Gastroesophageal sphincter (tissue), 4 donors: Measurements from ENCODE around the gene CABLES2. TPM values are rescaled to one million over a fixed set of nuclear protein-coding genes. Genes with fewer than 3 reads are reported as not detected.
A peak's percentile ranks its signal among the peaks of the same experiment; 100 is the strongest.

Experiments
- ATAC-seq: fragments of 150-250 bp; one replicate; pipeline ENCODE4 v1.9.1; 2016; ENCODE audit warnings: mild to moderate bottlenecking, moderate library complexity
- H3K27ac ChIP-seq, 4 donors: fragments of 200-600 bp; sonication (generic) in 3 of 4; 1 replicate in 3 of 4; 2 replicates in 1 of 4; pipeline ENCODE4 v1.5.1; 2016 to 2019
- H3K27me3 ChIP-seq: fragments of 200-600 bp; sonication (generic); one replicate; pipeline ENCODE4 v1.5.1; 2019
- H3K36me3 ChIP-seq, 2 donors: fragments of 200-600 bp; sonication (generic); one replicate each; pipeline ENCODE4 v1.5.1; 2019; ENCODE audit warnings: control low read depth in 1 of 2
- H3K4me1 ChIP-seq, 3 donors: fragments of 200-600 bp; sonication (generic); 1 replicate in 2 of 3; 2 replicates in 1 of 3; pipeline ENCODE4 v1.5.1; 2016 to 2019; ENCODE audit warnings: control low read depth in 2 of 3
- H3K4me3 ChIP-seq, 2 donors: fragments of 200-600 bp; sonication (generic); one replicate each; pipeline ENCODE4 v1.5.1; 2019; ENCODE audit warnings: mild to moderate bottlenecking in 1 of 2, moderate library complexity in 1 of 2
- H3K9me3 ChIP-seq, 3 donors: fragments of 200-600 bp; sonication (generic); one replicate each; pipeline ENCODE4 v1.5.1; 2017 to 2019; ENCODE audit warnings: control low read depth in 2 of 3
- EP300 ChIP-seq: sonication (generic); formaldehyde crosslinking; IDR thresholded peaks from one replicate; pipeline ENCODE4 v1.6.1; 2017; ENCODE audit warnings: antibody characterized with exemption, mild to moderate bottlenecking
- POLR2A ChIP-seq, 2 donors: fragments of 450-650 bp; IDR thresholded peaks; one replicate each; pipeline ENCODE4 v1.6.1; 2017; ENCODE audit warnings: antibody characterized with exemption in 2 of 2, mild to moderate bottlenecking in 2 of 2, moderate library complexity in 1 of 2
- POLR2AphosphoS5 ChIP-seq: sonication (generic); formaldehyde crosslinking; IDR thresholded peaks from one replicate; pipeline ENCODE4 v1.6.1; 2017; ENCODE audit warnings: antibody characterized with exemption
- WGBS, 2 donors: methylation state at CpG; one replicate each; pipeline ENCODE4 v1.1.5; 2018; ENCODE audit warnings: low coverage in 1 of 2; 5-methylcytosine and 5-hydroxymethylcytosine counted together
- total RNA-seq, 4 donors: library from RNA; depleted of rRNA; stranded (reverse); fragments of >200 nt; gene quantifications; one replicate each; pipeline ENCODE4 v1.1.0, GENCODE V29; 2016
- TF ChIP-seq, protein P1 (sequence below), 4 experiments: fragments of 200-600 bp in 2 of 4; fragments of 450-650 bp in 2 of 4; sonication (generic) in 1 of 4; IDR thresholded peaks; one replicate each; pipeline ENCODE4 v1.5.1; 2017 to 2019; ENCODE audit warnings: antibody characterized with exemption in 4 of 4, mild to moderate bottlenecking in 2 of 4, moderate library complexity in 2 of 4

CABLES2 gene
- total RNA-seq, 4 donors from 2014 or later, result 2.7 to 9.8 (median 3.8) TPM

GRCh38 chr20:62368392-62368975 lies 38.6 kb downstream of the CABLES2 start:
- Histone ChIP-seq H3K9me3 (no peaks in the 10 kb centered on the region), H3K36me3 (no peaks in the 10 kb centered on the region), H3K27me3 (peaks cover 8% of the 10 kb centered on the region), H3K27ac (peak overlapping the region; percentile 84 to 97 (median 92)), H3K4me1 (peaks cover 9 to 92% (median 55%) of the 10 kb centered on the region in 3 donors), H3K4me3 (peak overlapping the region in 1 of 2 donors; percentile 93)
- WGBS, 2 donors, result 0% methylated on average over 5 of the region's 15 CpGs; no CpG with 5 or more reads in 1 of the 2 donors
- no peak for ATAC-seq
- TF ChIP-seq POLR2A (IDR thresholded peaks at IDR 0.05), result no peak
- TF ChIP-seq EP300, result no peak
- TF ChIP-seq, protein P1, sequence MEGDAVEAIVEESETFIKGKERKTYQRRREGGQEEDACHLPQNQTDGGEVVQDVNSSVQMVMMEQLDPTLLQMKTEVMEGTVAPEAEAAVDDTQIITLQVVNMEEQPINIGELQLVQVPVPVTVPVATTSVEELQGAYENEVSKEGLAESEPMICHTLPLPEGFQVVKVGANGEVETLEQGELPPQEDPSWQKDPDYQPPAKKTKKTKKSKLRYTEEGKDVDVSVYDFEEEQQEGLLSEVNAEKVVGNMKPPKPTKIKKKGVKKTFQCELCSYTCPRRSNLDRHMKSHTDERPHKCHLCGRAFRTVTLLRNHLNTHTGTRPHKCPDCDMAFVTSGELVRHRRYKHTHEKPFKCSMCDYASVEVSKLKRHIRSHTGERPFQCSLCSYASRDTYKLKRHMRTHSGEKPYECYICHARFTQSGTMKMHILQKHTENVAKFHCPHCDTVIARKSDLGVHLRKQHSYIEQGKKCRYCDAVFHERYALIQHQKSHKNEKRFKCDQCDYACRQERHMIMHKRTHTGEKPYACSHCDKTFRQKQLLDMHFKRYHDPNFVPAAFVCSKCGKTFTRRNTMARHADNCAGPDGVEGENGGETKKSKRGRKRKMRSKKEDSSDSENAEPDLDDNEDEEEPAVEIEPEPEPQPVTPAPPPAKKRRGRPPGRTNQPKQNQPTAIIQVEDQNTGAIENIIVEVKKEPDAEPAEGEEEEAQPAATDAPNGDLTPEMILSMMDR (IDR thresholded peaks at IDR 0.05), result no peak
- no peak for TF ChIP-seq POLR2AphosphoS5

- no peaks in the 10 kb centered on the region for H3K36me3 ChIP-seq
- H3K27ac ChIP-seq, result peak overlapping the region; percentile 84 to 97 (median 92)
- peak overlapping the region; percentile 75 to 93 for H3K4me3 ChIP-seq
- WGBS, 2 donors, result no CpG with 5 or more reads among the region's 37 CpGs
- ATAC-seq, result no peak
- TF ChIP-seq POLR2AphosphoS5, result peak; percentile 37
- TF ChIP-seq, protein P1 (IDR thresholded peaks at IDR 0.05), result no peak
- no peak for TF ChIP-seq POLR2A (IDR thresholded peaks at IDR 0.05)
- peaks cover 9 to 98% (median 62%) of the 10 kb centered on the region in 3 donors for H3K4me1 ChIP-seq
- H3K27me3 ChIP-seq, result peaks cover 8% of the 10 kb centered on the region
- no peaks in the 10 kb centered on the region for H3K9me3 ChIP-seq
Measured at GRCh38 chr20:62367633-62368391, 39.3 kb downstream of the CABLES2 start.

DNA sequence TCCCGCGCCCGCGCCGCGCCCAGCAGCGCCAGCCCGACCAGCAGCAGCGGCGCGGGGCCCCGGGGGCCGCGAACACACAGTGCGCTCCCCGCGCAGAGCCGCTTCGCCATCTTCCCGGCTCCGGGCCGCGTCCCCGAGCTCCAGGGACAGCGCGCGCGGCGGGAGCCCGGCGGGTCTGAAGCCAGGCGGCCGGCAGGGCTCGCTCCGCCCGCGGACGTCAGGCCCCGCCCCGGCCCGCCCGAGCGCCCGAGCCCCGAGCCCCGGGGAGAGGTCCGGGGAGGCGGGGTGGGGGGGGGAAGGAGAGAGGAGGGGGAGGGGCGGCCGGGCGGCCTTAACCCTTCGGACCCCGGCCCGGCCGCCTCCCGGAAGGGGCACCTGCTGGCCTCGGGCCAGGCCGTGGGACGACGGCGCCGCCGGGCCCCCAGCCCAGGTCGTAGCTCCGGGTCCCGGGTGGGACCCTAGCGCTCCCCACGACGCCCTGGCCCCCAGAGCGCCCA lies 39.9 kb downstream of the CABLES2 start, which contains the start of gene LAMA5:
TSS of gene LAMA5 (minus strand) at position 177 of the 497 bp plus-strand sequence. CDS start at position 110, 67 bp downstream.
- no peaks in the 10 kb centered on the region for H3K9me3 ChIP-seq
- H3K27me3 ChIP-seq, result peaks cover 8% of the 10 kb centered on the region
- WGBS, 2 donors, result no CpG with 5 or more reads among the region's 70 CpGs
- H3K27ac ChIP-seq, result peak within 1 kb of the TSS; percentile 84 to 97 (median 92)
- H3K4me3 ChIP-seq, result peak within 1 kb of the TSS; percentile 75 to 93
- no peaks in the 10 kb centered on the region for H3K36me3 ChIP-seq
- TF ChIP-seq POLR2A (IDR thresholded peaks at IDR 0.05), result peak; percentile 68 to 93
- TF ChIP-seq, protein P1 (IDR thresholded peaks at IDR 0.05), result peak in 1 of 4 experiments; percentile 16
- TF ChIP-seq EP300, result no peak
- TF ChIP-seq POLR2AphosphoS5, result peak; percentile 75
- peaks cover 9 to 98% (median 67%) of the 10 kb centered on the region in 3 donors for H3K4me1 ChIP-seq
- ATAC-seq, result peak; percentile 58

DNA sequence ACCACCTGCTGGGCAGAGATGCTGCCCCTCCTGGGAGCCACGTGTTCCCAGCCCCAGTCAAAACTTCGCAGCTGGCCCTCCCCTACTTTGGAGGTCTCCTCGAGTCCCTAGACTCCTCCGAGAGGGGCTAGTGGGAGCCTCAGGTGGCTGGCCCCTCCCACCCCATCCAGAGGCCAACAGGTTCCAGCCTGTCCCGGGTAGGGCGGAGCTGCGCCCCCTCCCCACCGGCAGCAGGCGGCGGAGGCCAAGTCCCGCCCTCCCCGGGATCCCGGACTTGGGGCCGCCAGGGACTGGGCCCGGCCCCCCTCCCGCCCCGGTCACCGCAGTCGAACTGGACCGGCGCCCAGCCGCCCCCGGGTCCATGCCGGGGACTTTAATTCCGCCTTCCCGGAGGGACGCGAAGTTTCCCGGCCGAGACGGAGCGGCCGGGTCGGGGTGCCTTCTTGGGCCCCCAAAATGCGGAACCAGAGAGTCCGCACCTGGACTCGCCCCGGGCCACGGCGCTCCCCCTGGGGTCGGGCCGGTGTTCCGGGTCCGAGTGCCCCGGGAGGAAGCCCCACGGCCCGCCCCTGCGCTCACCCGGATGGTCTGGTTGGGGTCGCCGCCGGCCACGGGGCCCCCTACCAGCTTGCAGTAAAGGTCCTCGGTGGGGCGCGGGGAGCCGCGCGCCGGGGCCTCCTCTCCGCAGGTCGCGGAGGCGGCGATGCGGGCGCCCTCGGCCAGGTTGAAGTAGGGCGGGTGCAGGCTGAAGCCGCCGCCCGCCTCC lies 40.5 kb downstream of the CABLES2 start:
- Histone ChIP-seq H3K36me3 (peaks cover 0 to 2% of the 10 kb centered on the region in 2 donors), H3K27ac (peak overlapping the region; percentile 84 to 97 (median 92)), H3K4me1 (peaks cover 9 to 98% (median 69%) of the 10 kb centered on the region in 3 donors), H3K4me3 (peak overlapping the region; percentile 75 to 93), H3K9me3 (no peaks in the 10 kb centered on the region), H3K27me3 (peaks cover 8% of the 10 kb centered on the region)
- no peak for TF ChIP-seq POLR2AphosphoS5
- TF ChIP-seq POLR2A (IDR thresholded peaks at IDR 0.05), result no peak
- TF ChIP-seq EP300, result no peak
- TF ChIP-seq, protein P1 (IDR thresholded peaks at IDR 0.05), result no peak
- WGBS, 2 donors, result no CpG with 5 or more reads among the region's 72 CpGs
- peak; percentile 1 for ATAC-seq
